Neural cell (in vitro differentiated cells): Measurements from ENCODE around the gene ZHX3.

Experiments used
- POLR2AphosphoS5 ChIP-seq: IDR thresholded peaks from 2 replicates; pipeline ENCODE4 v1.6.1; 2012
- TF ChIP-seq, protein P1 (sequence below): fragments of 450-650 bp; IDR thresholded peaks from 2 replicates; pipeline ENCODE4 v1.5.1; 2014; ENCODE audit warnings: antibody characterized with exemption, mild to moderate bottlenecking, moderate library complexity; ENCODE audit not compliant: poor library complexity, severe bottlenecking

DNA sequence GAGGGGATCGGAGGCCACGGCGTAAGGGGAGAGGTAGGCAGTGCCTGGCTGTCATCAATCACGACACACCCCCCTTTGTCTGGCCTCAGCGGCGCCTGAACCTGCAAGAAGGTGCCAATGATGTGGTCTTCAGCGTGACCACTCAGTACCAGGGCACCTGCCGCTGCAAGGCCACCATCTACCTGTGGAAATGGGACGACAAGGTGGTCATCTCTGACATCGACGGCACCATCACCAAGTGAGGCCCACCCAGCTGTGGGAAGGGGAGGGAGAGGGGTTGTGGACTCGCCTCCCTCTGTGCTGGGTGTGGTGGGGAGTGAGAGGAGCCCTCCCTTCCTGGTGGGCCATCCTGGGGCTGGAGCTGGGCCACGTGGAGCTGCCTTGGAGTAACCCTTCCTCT lies 39.4 kb upstream of the ZHX3 start:
- TF ChIP-seq, protein P1, sequence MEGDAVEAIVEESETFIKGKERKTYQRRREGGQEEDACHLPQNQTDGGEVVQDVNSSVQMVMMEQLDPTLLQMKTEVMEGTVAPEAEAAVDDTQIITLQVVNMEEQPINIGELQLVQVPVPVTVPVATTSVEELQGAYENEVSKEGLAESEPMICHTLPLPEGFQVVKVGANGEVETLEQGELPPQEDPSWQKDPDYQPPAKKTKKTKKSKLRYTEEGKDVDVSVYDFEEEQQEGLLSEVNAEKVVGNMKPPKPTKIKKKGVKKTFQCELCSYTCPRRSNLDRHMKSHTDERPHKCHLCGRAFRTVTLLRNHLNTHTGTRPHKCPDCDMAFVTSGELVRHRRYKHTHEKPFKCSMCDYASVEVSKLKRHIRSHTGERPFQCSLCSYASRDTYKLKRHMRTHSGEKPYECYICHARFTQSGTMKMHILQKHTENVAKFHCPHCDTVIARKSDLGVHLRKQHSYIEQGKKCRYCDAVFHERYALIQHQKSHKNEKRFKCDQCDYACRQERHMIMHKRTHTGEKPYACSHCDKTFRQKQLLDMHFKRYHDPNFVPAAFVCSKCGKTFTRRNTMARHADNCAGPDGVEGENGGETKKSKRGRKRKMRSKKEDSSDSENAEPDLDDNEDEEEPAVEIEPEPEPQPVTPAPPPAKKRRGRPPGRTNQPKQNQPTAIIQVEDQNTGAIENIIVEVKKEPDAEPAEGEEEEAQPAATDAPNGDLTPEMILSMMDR = no peak
- no peak for TF ChIP-seq POLR2AphosphoS5
